ENCODE results near the gene SULT1A3. TPM values are rescaled to one million over a fixed set of nuclear protein-coding genes. Genes with fewer than 3 reads are reported as not detected.

Gene SULT1A3
- total and polyA plus RNA-seq, 2 of the 8 experiments (the other 6 are each of a cell fraction or from before 2014, with no cell fraction given), result 1.9 to 13.8 TPM

GRCh38 chr16:30186782-30187555, 12.1 kb upstream of the SULT1A3 start (continued):
- TF ChIP-seq JUND (IDR thresholded peaks at IDR 0.05; ENCODE audit: low read length) (0 out of 2 replicates have a peak, but pooled peaks have one; percentile 14), RXRA (IDR thresholded peaks at IDR 0.05; ENCODE audit: insufficient read depth, low read depth, low read length) (no peak), RBBP5 (IDR thresholded peaks at IDR 0.05; ENCODE audit: borderline replicate concordance, low read depth, low read length) (no peak), TAF7 (optimal IDR thresholded peaks at IDR 0.05; ENCODE audit: borderline replicate concordance, low read depth, low read length) (no peak), YY1 (IDR thresholded peaks at IDR 0.05; ENCODE audit: low read depth, low read length) (0 out of 2 replicates have a peak, but pooled peaks have one; percentile 14)
